Common myeloid progenitor, CD34-positive (primary cell): ENCODE data around the gene FCRLB.

ENCODE experiments used
- CTCF ChIA-PET: fragments of 350-600 bp; sonication (Branson Sonifier 250); formaldehyde crosslinking; loops from one replicate; lab custom pipeline; 2021; ENCODE audit warnings: antibody characterized with exemption; lab: Charles Lee
- POLR2A ChIA-PET: fragments of 350-600 bp; sonication (Branson Sonifier 250); formaldehyde crosslinking; loops from one replicate; lab custom pipeline; 2021; ENCODE audit warnings: antibody characterized with exemption; lab: Charles Lee
- DNase-seq, 3 donors: peaks; one replicate each; pipeline versions ENCODE4 v3.0.0 to v3.0.0-alpha.2; 2013
- H3K27ac ChIP-seq, 2 experiments: 1 replicate in 1 of 2; 2 replicates in 1 of 2; pipeline ENCODE4 v1.7.0; 2013; ENCODE audit warnings: inconsistent platforms in 2 of 2, low read length in 2 of 2, mild to moderate bottlenecking in 2 of 2, low read depth in 1 of 2, moderate library complexity in 1 of 2; ENCODE audit not compliant: severe bottlenecking in 2 of 2, insufficient read depth in 1 of 2, poor library complexity in 1 of 2
- H3K27me3 ChIP-seq, 5 experiments: replicated peaks in 2 of 5; 1 replicate in 3 of 5; 2 replicates in 2 of 5; pipeline versions ENCODE4 v1.6.1 to v1.7.0; 2013; ENCODE audit warnings: low read length in 4 of 5, mild to moderate bottlenecking in 2 of 5, moderate library complexity in 2 of 5, inconsistent platforms in 1 of 5; ENCODE audit not compliant: insufficient read depth in 5 of 5, control insufficient read depth in 4 of 5
- H3K36me3 ChIP-seq, 4 experiments: 1 replicate in 2 of 4; 2 replicates in 2 of 4; pipeline versions ENCODE4 v1.6.1 to v1.7.0; 2013; ENCODE audit warnings: low read length in 3 of 4, control low read depth in 1 of 4, mild to moderate bottlenecking in 1 of 4; ENCODE audit not compliant: control insufficient read depth in 4 of 4, insufficient read depth in 4 of 4
- H3K4me1 ChIP-seq, 4 experiments: 1 replicate in 3 of 4; 2 replicates in 1 of 4; pipeline versions ENCODE4 v1.6.1 to v1.7.1; 2013; ENCODE audit warnings: low read length in 3 of 4, mild to moderate bottlenecking in 3 of 4, control low read depth in 1 of 4, inconsistent platforms in 1 of 4, moderate library complexity in 1 of 4; ENCODE audit not compliant: control insufficient read depth in 4 of 4, insufficient read depth in 4 of 4; ENCODE audit errors: control extremely low read depth in 1 of 4
- H3K4me3 ChIP-seq, 7 experiments: 1 replicate in 4 of 7; 2 replicates in 3 of 7; pipeline versions ENCODE4 v1.5.1 to v1.7.0; 2013; ENCODE audit warnings: mild to moderate bottlenecking in 7 of 7, low read length in 6 of 7, moderate library complexity in 6 of 7, inconsistent platforms in 2 of 7, low read depth in 2 of 7, control low read depth in 1 of 7; ENCODE audit not compliant: insufficient read depth in 4 of 7, control insufficient read depth in 1 of 7; ENCODE audit errors: extremely low read depth in 1 of 7
- H3K9me3 ChIP-seq, 5 experiments: 1 replicate in 4 of 5; 2 replicates in 1 of 5; pipeline versions ENCODE4 v1.6.1 to v1.7.1; 2013; ENCODE audit warnings: low read length in 4 of 5, mild to moderate bottlenecking in 2 of 5, inconsistent platforms in 1 of 5, low read depth in 1 of 5, moderate library complexity in 1 of 5; ENCODE audit not compliant: control insufficient read depth in 4 of 5, insufficient read depth in 2 of 5; ENCODE audit errors: control extremely low read depth in 1 of 5
- WGBS: methylation state at CpG from one replicate; pipeline ENCODE4 v1.1.5; 2013; ENCODE audit not compliant: insufficient coverage; 5-methylcytosine and 5-hydroxymethylcytosine counted together

The FCRLB gene

GRCh38 chr1:161739865-161740566 lies 18.7 kb downstream of the FCRLB start:
- ChIA-PET CTCF (interaction anchor here (0.6 to 8.8 kb wide), 12 partner anchors 8 to 260 kb away, joined by 3 to 74 read pairs (median 5); partner anchors contain the start of gene DUSP12), POLR2A (no interaction called here)
- 49% methylated on average over 6 of the region's 8 CpGs for WGBS
- peak in 1 of 3 donors; percentile 31 for DNase-seq
- H3K4me3 ChIP-seq, result no peak overlapping the region
- no peaks in the 10 kb centered on the region for H3K9me3 ChIP-seq
- H3K27ac ChIP-seq, result no peak overlapping the region
- H3K36me3 ChIP-seq, result no peaks in the 10 kb centered on the region
- H3K4me1 ChIP-seq, result peaks cover 11 to 30% (median 16%) of the 10 kb centered on the region in 4 experiments
- no peaks in the 10 kb centered on the region for H3K27me3 ChIP-seq

GRCh38 chr1:161740921-161741320 lies 19.6 kb downstream of the FCRLB start:
- DNase-seq, result peak in 2 of 3 donors; percentile 55 to 57
- Histone ChIP-seq H3K4me1 (peaks cover 11 to 30% (median 16%) of the 10 kb centered on the region in 4 experiments), H3K9me3 (no peaks in the 10 kb centered on the region), H3K27me3 (no peaks in the 10 kb centered on the region), H3K36me3 (no peaks in the 10 kb centered on the region), H3K4me3 (no peak overlapping the region), H3K27ac (no peak overlapping the region)
- WGBS, result no CpG with 5 or more reads among the region's 6 CpGs
- ChIA-PET CTCF (interaction anchor here (1.2 to 8.8 kb wide), 8 partner anchors 8 to 257 kb away, joined by 3 to 74 read pairs (median 11); partner anchors contain the start of gene DUSP12), POLR2A (no interaction called here)

GRCh38 chr1:161743231-161743630 lies 21.9 kb downstream of the FCRLB start:
- no peak for DNase-seq
- POLR2A ChIA-PET, result no interaction called here
- Histone ChIP-seq H3K27me3 (no peaks in the 10 kb centered on the region), H3K36me3 (no peaks in the 10 kb centered on the region), H3K4me3 (no peak overlapping the region), H3K9me3 (no peaks in the 10 kb centered on the region), H3K27ac (no peak overlapping the region), H3K4me1 (peaks cover 11 to 30% (median 16%) of the 10 kb centered on the region in 4 experiments)
- CTCF ChIA-PET, result interaction anchor here (0.9 to 8.8 kb wide), 4 partner anchors 15 to 263 kb away, joined by 3 to 74 read pairs (median 28); no protein-coding TSS in a partner anchor
- 98% methylated on average over 9 of the region's 9 CpGs for WGBS

GRCh38 chr1:161747801-161748200 lies 26.5 kb downstream of the FCRLB start:
- peaks cover 3 to 17% (median 12%) of the 10 kb centered on the region in 4 experiments for H3K4me1 ChIP-seq
- H3K9me3 ChIP-seq, result no peaks in the 10 kb centered on the region
- no peak overlapping the region for H3K27ac ChIP-seq
- ChIA-PET CTCF (interaction anchor here (1.5 to 3.8 kb wide), 3 partner anchors 9 to 264 kb away, joined by 3 to 37 read pairs (median 9); no protein-coding TSS in a partner anchor), POLR2A (no interaction called here)
- no peak overlapping the region for H3K4me3 ChIP-seq
- H3K36me3 ChIP-seq, result peaks cover 0 to 11% (median 4%) of the 10 kb centered on the region in 4 experiments
- WGBS, result 67% methylated on average over 1 of the region's 6 CpGs
- H3K27me3 ChIP-seq, result no peaks in the 10 kb centered on the region
- DNase-seq, result peak in 1 of 3 donors; percentile 35

- POLR2A ChIA-PET, result interaction anchor here (0.7 to 1.3 kb wide), 2 partner anchors 12 to 17 kb away, joined by 3 to 4 read pairs; partner anchors contain the start of gene ATF6
- CTCF ChIA-PET, result interaction anchor here (1.0 to 3.8 kb wide), 8 partner anchors 9 to 287 kb away, joined by 3 to 37 read pairs (median 4); no protein-coding TSS in a partner anchor
- no peaks in the 10 kb centered on the region for H3K27me3 ChIP-seq
- H3K9me3 ChIP-seq, result peaks cover 0 to 4% (median 0%) of the 10 kb centered on the region in 5 experiments
- DNase-seq, result peak; percentile 93 to 95 (median 95)
- 0% methylated on average over 64 of the region's 65 CpGs for WGBS
- H3K36me3 ChIP-seq, result peaks cover 9 to 31% (median 18%) of the 10 kb centered on the region in 4 experiments
- H3K27ac ChIP-seq, result peak within 1 kb of the TSS; percentile 40 to 85
- peak within 1 kb of the TSS; percentile 84 to 100 (median 98) for H3K4me3 ChIP-seq
- peaks cover 3 to 17% (median 12%) of the 10 kb centered on the region in 4 experiments for H3K4me1 ChIP-seq
Measured at GRCh38 chr1:161749509-161750407, 28.4 kb downstream of the FCRLB start, which contains the start of gene DUSP12. Gene DUSP12, plus strand, starts transcription at chr1:161749786. Its CDS starts 16 bp downstream, at chr1:161749802.

GRCh38 chr1:161763522-161764098 lies 42.3 kb downstream of the FCRLB start:
- CTCF ChIA-PET, result interaction anchor here (1.0 to 2.6 kb wide), 4 partner anchors 10 to 28 kb away, joined by 3 to 17 read pairs (median 5); partner anchors contain the start of gene DUSP12
- Histone ChIP-seq H3K4me1 (peaks cover 11 to 24% (median 13%) of the 10 kb centered on the region in 4 experiments), H3K36me3 (peaks cover 2 to 3% (median 2%) of the 10 kb centered on the region in 4 experiments), H3K27me3 (no peaks in the 10 kb centered on the region), H3K27ac (no peak overlapping the region), H3K9me3 (no peaks in the 10 kb centered on the region), H3K4me3 (peak overlapping the region in 1 of 7 experiments; percentile 48)
- WGBS, result 63% methylated on average over 2 of the region's 7 CpGs
- peak in 2 of 3 donors; percentile 54 to 61 for DNase-seq
- POLR2A ChIA-PET, result no interaction called here
